ENCODE results near the gene ELMO2. TPM values are rescaled to one million over a fixed set of nuclear protein-coding genes. Genes with fewer than 3 reads are reported as not detected.

ELMO2 gene
- total RNA-seq, 1 donor from 2014 or later, result 57.8 TPM

DNA sequence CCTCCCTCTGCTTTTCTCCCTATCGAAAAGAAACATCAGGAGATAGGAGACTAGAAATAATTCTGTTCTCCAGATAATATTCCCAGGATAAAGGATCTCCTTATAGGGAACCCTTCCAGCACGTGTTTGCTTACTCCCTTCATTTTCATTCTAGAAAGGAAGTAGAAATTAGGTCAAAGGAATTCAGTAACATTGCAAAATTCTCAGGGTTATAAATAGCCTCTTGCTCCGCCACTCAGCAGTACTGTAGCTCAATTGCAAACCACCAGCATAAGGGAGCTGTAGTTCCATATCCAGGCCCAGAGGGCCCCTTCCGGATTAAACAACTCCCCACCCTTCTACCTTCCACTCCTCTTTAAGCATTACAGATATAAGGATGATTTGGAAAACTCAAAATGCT lies 6.2 kb downstream of the ELMO2 start:
- Mint-ChIP-seq H3K9me3 (ENCODE audit: unreplicated experiment) (no peaks in the 10 kb centered on the region), H3K27ac (ENCODE audit: unreplicated experiment) (peak overlapping the region; percentile 93), H3K36me3 (ENCODE audit: unreplicated experiment) (peaks cover 6% of the 10 kb centered on the region), H3K27me3 (ENCODE audit: unreplicated experiment) (no peaks in the 10 kb centered on the region), H3K4me3 (ENCODE audit: unreplicated experiment) (peak overlapping the region; percentile 41), H3K4me1 (ENCODE audit: unreplicated experiment) (peaks cover 39% of the 10 kb centered on the region)
- DNase-seq (ENCODE audit: extremely low spot score, unreplicated experiment), result no peak
- TF ChIP-seq, protein P1, sequence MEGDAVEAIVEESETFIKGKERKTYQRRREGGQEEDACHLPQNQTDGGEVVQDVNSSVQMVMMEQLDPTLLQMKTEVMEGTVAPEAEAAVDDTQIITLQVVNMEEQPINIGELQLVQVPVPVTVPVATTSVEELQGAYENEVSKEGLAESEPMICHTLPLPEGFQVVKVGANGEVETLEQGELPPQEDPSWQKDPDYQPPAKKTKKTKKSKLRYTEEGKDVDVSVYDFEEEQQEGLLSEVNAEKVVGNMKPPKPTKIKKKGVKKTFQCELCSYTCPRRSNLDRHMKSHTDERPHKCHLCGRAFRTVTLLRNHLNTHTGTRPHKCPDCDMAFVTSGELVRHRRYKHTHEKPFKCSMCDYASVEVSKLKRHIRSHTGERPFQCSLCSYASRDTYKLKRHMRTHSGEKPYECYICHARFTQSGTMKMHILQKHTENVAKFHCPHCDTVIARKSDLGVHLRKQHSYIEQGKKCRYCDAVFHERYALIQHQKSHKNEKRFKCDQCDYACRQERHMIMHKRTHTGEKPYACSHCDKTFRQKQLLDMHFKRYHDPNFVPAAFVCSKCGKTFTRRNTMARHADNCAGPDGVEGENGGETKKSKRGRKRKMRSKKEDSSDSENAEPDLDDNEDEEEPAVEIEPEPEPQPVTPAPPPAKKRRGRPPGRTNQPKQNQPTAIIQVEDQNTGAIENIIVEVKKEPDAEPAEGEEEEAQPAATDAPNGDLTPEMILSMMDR (IDR thresholded peaks at IDR 0.05), result no peak

DNA sequence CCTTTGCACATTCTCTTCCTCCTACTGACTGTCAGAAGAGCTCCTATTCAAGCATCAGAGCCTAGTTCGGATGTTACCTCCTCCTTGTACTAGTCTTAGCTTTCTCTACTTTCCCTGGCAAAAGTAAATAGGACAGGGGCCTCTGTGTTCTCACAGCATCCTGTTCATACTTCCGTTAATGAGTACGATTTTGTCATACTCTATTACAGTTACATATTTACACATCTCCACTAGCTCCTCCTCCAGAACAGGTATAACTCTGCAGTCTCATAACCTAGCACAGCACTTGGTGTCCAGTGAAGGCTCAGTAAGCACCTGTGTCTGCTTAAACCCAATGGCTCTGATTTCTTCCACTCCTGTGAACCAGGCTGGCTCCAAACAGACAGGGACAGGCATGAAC lies 7.0 kb downstream of the ELMO2 start:
- TF ChIP-seq, protein P1 (IDR thresholded peaks at IDR 0.05), result no peak
- DNase-seq (ENCODE audit: extremely low spot score, unreplicated experiment), result no peak
- Mint-ChIP-seq H3K4me3 (ENCODE audit: unreplicated experiment) (no peak overlapping the region), H3K36me3 (ENCODE audit: unreplicated experiment) (peaks cover 9% of the 10 kb centered on the region), H3K4me1 (ENCODE audit: unreplicated experiment) (peaks cover 34% of the 10 kb centered on the region), H3K27ac (ENCODE audit: unreplicated experiment) (peak overlapping the region; percentile 47), H3K27me3 (ENCODE audit: unreplicated experiment) (no peaks in the 10 kb centered on the region), H3K9me3 (ENCODE audit: unreplicated experiment) (no peaks in the 10 kb centered on the region)

DNA sequence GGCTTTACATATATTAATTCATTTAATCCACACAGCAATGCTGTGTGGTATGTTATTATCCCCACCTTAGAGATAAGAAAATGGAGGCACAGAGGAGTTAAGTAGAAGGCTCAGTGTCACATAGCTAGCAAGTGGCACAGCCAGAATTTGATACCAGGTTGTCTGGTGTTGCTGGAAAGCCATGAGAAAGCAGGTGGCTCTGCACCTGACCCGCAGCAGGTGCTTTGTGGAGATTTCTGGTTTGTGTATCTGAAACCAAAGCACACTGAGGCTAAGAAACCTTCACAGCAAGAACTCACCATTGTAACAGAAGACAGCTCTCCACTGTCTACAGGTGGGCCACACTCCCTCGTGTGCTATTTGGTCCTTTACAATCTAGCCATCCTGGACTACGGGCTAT lies 7.5 kb downstream of the ELMO2 start:
- Mint-ChIP-seq H3K36me3 (ENCODE audit: unreplicated experiment) (peaks cover 9% of the 10 kb centered on the region), H3K4me1 (ENCODE audit: unreplicated experiment) (peaks cover 34% of the 10 kb centered on the region), H3K27me3 (ENCODE audit: unreplicated experiment) (no peaks in the 10 kb centered on the region), H3K27ac (ENCODE audit: unreplicated experiment) (peak overlapping the region; percentile 47), H3K9me3 (ENCODE audit: unreplicated experiment) (no peaks in the 10 kb centered on the region), H3K4me3 (ENCODE audit: unreplicated experiment) (no peak overlapping the region)
- TF ChIP-seq, protein P1 (IDR thresholded peaks at IDR 0.05), result no peak
- DNase-seq (ENCODE audit: extremely low spot score, unreplicated experiment), result no peak

DNA sequence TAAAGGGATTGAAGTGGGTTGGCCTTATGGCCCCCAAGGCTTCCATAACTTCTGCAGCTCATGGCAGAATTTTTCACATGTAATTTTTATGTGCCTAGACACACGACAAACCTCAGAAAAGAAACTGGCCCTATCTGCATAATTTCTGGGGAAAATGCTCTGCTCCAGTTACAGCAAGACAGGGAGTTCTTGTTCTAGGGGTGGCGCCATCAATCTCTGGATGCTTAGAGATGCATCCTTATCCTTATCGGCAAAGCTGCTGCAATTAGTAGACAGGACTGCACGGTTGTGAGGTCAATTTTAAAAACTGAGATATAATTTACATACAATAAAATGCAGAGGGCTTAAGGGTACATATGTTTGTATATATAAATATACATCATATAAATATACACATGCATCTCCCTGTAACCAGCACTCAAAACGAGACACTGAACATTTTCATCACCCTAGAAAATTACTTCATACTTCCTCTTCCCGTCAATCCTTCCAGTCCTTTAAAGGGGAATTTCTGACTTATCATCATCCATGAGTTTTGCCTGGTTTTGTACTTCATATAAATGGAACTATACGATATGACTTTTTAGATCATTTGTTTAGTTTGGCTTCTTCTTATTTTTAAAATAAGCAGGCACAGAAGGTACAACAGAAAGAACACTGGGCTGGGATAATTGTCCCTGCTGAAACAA lies 10.2 kb downstream of the ELMO2 start:
- H3K9me3 Mint-ChIP-seq (ENCODE audit: unreplicated experiment), result no peaks in the 10 kb centered on the region
- no peaks in the 10 kb centered on the region for H3K27me3 Mint-ChIP-seq (ENCODE audit: unreplicated experiment)
- H3K27ac Mint-ChIP-seq (ENCODE audit: unreplicated experiment), result no peak overlapping the region
- TF ChIP-seq, protein P1 (IDR thresholded peaks at IDR 0.05), result no peak
- H3K36me3 Mint-ChIP-seq (ENCODE audit: unreplicated experiment), result peaks cover 25% of the 10 kb centered on the region
- peaks cover 20% of the 10 kb centered on the region for H3K4me1 Mint-ChIP-seq (ENCODE audit: unreplicated experiment)
- no peak for DNase-seq (ENCODE audit: extremely low spot score, unreplicated experiment)
- H3K4me3 Mint-ChIP-seq (ENCODE audit: unreplicated experiment), result no peak overlapping the region

DNA sequence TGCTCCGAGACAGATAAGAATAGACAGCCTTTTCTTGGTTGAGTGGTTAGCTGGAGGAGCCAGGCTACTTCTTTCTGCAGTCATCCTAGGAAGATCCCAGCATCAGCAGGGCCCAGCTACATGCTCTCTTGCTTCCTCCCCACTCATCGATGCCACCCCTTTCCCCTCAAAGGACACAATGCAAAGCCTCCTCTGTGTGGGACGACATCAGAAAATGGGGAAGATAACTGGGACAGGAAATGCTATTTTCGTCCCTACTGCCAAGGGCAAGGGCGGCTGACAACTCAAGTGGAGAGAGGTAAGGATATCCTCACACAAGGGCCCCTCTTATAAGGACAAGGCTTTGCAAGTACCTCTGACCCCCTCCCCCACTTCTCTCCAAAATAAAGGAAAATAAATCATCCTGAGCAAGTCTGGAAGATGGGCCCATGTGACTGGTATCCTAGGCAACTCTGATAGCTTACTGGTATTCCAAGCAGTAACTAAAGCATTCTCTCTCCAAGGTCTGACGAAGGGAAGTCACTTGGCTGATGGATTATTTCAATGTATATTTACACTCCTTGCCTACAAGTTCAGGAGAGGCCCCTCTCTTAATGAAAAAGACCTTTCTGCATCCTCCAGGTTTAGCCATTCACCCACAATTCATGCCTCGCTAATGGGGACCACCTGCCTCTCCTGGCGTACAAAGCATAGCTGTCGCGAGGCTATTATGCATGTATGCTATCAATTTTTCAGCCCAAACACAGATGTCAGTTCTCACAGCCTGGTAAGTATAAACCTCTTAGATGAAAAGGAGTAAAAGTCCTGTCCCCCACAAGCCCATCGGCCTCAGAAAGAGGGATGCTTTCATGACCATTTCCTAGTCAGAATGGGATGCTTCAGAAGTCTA lies 11.3 kb downstream of the ELMO2 start:
- Mint-ChIP-seq H3K36me3 (ENCODE audit: unreplicated experiment) (peaks cover 31% of the 10 kb centered on the region), H3K27me3 (ENCODE audit: unreplicated experiment) (no peaks in the 10 kb centered on the region), H3K9me3 (ENCODE audit: unreplicated experiment) (no peaks in the 10 kb centered on the region), H3K4me1 (ENCODE audit: unreplicated experiment) (peaks cover 9% of the 10 kb centered on the region), H3K4me3 (ENCODE audit: unreplicated experiment) (no peak overlapping the region), H3K27ac (ENCODE audit: unreplicated experiment) (no peak overlapping the region)
- TF ChIP-seq, protein P1 (IDR thresholded peaks at IDR 0.05), result no peak
- DNase-seq (ENCODE audit: extremely low spot score, unreplicated experiment), result no peak

Data from osteocyte (in vitro differentiated cells).